Measurements from ENCODE around the gene PCDHA4.
"Not testable (repeated sequence)": the region's sequence is repeated elsewhere in the genome, so short reads cannot be mapped to it uniquely, and the experiment has no call there.

PCDHA4 gene

DNA sequence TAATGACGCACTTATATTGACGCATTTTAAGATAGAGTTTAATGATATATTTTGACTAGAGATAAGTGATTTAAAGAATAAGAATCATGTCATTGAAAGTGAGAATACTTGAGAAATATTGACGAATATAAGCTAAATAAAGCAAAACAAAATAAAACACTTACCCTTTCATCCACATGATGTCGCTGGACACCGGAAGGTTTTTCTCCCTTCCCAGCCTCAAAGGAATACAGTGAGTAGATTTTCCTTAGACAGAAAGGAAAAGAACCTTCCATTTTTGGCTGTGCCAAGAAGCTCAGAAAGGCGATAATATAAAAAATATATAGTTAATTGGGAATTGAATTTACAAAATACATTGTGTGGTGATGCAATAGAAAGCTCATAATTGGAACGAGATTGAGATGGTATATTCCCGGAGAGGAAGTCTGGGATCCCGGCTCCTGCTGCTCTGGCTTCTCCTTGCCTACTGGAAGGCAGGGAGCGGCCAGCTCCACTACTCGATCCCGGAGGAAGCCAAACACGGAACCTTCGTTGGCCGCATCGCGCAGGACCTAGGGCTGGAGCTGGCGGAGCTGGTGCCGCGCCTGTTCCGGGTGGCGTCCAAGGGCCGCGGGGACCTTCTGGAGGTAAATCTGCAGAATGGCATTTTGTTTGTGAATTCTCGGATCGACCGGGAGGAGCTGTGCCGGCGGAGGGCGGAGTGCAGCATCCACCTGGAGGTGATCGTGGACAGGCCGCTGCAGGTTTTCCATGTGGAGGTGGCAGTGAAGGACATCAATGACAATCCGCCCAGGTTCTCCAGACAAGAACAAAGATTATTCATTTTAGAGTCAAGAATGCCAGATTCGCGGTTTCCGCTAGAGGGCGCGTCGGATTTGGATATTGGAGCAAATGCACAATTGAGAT is 14.8 kb downstream of the PCDHA4 start, which contains the start of gene PCDHA5:
Gene PCDHA5 (plus strand): TSS at position 239 of the 906 bp plus-strand sequence.
- DNase-seq (ENCODE audit: low spot score): no peak

DNA sequence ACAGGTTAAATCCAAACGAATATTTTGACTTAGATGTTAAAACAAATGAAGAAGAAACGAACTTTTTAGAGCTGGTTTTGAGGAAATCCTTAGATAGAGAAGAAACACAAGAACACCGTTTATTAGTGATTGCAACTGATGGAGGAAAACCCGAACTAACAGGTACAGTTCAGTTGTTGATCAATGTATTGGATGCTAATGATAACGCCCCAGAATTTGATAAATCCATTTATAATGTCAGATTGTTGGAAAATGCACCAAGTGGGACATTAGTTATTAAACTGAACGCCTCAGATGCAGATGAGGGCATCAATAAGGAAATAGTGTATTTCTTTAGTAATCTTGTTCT is 15.4 kb downstream of the PCDHA4 start:
- no peak for DNase-seq (ENCODE audit: low spot score)

DNA sequence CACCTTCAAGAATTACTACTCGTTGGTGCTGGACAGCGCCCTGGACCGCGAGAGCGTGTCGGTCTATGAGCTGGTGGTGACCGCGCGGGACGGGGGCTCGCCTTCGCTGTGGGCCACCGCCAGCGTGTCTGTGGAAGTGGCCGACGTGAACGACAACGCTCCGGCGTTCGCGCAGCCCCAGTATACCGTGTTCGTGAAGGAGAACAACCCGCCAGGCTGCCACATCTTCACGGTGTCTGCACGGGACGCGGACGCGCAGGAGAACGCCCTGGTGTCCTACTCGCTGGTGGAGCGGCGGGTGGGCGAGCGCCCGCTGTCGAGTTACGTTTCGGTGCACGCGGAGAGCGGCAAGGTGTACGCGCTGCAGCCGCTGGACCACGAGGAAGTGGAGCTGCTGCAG is 16.1 kb downstream of the PCDHA4 start:
- DNase-seq (ENCODE audit: low spot score): not testable (repeated sequence)

- DNase-seq (ENCODE audit: low spot score): no peak
Measured at GRCh38 chr5:140823475-140823874, 16.6 kb downstream of the PCDHA4 start.

- no peak for DNase-seq (ENCODE audit: low spot score)
Measured at GRCh38 chr5:140827704-140828361, 21.0 kb downstream of the PCDHA4 start, which contains the start of gene PCDHA6. TSS of gene PCDHA6 (plus strand) at chr5:140827960. CDS start at chr5:140828092, 132 bp downstream.

GRCh38 chr5:140828362-140828737 is 21.5 kb downstream of the PCDHA4 start:
- no peak for DNase-seq (ENCODE audit: low spot score)

GRCh38 chr5:140829511-140830501 is 22.9 kb downstream of the PCDHA4 start:
- not testable (repeated sequence) for DNase-seq (ENCODE audit: low spot score)

DNA sequence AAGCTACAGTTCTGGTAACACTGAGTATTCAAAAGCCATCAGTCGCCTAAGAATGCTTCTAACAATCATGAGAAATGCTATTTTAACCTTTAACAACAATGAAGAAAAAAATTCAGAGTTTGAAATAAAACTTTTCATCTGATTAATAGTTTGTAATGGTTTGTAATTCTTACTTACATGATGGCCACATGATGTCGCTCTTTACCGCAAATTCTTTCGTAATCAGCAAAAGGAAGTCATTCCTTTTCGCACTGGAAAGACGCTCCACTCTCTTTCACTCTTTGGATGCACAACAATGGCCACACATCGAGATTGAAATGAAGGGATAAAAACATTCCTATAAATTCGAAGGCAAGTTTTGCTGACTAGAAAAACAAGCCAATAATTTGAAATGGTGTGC is 27.1 kb downstream of the PCDHA4 start, which contains the start of gene PCDHA7:
Gene PCDHA7 (plus strand): TSS at position 277 of the 400 bp plus-strand sequence. CDS start 115 bp downstream, at position 392.
- DNase-seq (ENCODE audit: low spot score): no peak

DNA sequence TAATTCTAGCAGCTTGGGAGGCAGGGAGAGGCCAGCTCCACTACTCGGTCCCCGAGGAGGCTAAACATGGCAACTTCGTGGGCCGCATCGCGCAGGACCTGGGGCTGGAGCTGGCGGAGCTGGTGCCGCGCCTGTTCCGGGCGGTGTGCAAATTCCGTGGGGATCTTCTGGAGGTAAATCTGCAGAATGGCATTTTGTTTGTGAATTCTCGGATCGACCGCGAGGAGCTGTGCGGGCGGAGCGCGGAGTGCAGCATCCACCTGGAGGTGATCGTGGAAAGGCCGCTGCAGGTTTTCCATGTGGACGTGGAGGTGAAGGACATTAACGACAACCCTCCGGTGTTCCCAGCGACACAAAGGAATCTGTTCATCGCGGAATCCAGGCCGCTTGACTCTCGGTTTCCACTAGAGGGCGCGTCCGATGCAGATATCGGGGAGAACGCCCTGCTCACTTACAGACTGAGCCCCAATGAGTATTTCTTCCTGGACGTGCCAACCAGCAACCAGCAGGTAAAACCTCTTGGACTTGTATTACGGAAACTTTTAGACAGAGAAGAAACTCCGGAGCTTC is 27.7 kb downstream of the PCDHA4 start:
- not testable (repeated sequence) for DNase-seq (ENCODE audit: low spot score)

GRCh38 chr5:140835622-140836510 is 29.0 kb downstream of the PCDHA4 start:
- DNase-seq (ENCODE audit: low spot score): no peak

- no peak for DNase-seq (ENCODE audit: low spot score)
Measured at GRCh38 chr5:140840978-140841962, 34.4 kb downstream of the PCDHA4 start, which contains the start of gene PCDHA8. TSS of gene PCDHA8 (plus strand) at chr5:140841187. CDS start at chr5:140841322, 135 bp downstream.

DNA sequence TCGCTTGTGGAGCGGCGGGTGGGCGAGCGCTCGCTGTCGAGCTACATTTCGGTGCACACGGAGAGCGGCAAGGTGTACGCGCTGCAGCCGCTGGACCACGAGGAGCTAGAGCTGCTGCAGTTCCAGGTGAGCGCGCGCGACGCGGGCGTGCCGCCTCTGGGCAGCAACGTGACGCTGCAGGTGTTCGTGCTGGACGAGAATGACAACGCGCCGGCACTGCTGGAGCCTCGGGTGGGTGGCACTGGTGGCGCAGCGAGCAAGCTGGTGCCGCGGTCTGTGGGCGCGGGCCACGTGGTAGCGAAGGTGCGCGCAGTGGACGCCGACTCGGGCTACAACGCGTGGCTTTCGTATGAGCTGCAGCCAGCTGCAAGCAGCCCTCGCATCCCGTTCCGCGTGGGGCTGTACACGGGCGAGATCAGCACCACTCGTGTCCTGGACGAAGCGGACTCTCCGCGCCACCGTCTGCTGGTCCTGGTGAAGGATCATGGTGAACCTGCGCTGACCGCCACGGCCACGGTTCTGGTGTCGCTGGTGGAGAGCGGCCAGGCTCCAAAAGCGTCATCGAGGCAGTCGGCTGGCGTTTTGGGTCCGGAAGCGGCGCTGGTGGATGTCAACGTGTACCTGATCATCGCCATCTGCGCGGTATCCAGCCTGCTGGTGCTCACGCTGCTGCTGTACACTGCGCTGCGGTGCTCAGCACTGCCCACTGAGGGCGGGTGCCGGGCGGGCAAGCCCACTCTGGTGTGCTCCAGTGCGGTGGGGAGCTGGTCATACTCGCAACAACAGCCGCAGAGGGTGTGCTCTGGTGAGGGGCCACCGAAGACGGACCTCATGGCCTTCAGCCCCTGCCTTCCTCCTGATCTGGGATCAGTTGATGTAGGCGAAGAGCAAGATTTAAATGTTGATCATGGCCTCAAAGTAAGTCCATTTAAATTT is 36.2 kb downstream of the PCDHA4 start:
- no peak for DNase-seq (ENCODE audit: low spot score)

DNA sequence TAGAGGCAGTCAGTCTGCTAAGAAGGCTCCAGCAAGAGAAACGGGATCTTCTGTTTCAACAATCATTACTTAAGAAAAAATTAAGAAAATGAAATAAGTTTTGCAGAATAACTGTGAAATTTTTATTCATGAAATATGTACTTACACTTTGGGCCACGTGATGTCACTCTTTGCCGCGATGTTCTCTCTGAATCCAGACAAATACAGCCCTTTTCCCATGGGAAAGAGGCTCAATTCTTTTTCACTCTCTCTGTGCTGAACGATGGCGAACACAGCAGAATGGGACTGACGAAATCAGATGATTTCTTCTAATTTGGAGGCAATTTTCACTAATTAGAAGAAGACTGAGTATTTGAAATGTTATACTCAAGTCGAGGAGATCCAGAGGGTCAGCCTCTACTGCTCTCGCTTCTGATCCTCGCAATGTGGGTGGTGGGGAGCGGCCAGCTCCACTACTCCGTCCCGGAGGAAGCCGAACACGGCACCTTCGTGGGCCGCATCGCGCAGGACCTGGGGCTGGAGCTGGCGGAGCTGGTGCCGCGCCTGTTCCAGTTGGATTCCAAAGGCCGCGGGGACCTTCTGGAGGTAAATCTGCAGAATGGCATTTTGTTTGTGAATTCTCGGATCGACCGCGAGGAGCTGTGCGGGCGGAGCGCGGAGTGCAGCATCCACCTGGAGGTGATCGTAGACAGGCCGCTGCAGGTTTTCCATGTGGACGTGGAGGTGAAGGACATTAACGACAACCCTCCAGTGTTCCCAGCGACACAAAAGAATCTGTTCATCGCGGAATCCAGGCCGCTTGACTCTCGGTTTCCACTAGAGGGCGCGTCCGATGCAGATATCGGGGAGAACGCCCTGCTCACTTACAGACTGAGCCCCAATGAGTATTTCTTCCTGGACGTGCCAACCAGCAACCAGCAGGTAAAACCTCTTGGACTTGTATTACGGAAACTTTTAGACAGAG is 41.6 kb downstream of the PCDHA4 start, which contains the start of gene PCDHA9:
Gene PCDHA9 (plus strand): TSS at position 244 of the 964 bp plus-strand sequence. CDS start 114 bp downstream, at position 358.
- DNase-seq (ENCODE audit: low spot score): not testable (repeated sequence)

- not testable (repeated sequence) for DNase-seq (ENCODE audit: low spot score)
Measured at GRCh38 chr5:140849831-140850634, 43.2 kb downstream of the PCDHA4 start.
